Measurements from ENCODE around the gene CRADD. TPM values are rescaled to one million over a fixed set of nuclear protein-coding genes. Genes with fewer than 3 reads are reported as not detected.

Gene CRADD
- total RNA-seq, 2 experiments from 2014 or later, result 7.0 to 11.3 TPM

GRCh38 chr12:93720559-93720958 lies 43.4 kb downstream of the CRADD start:
- no peak for TF ChIP-seq CTCF (IDR thresholded peaks at IDR 0.05)
- intact Hi-C loops (cut with micrococcal nuclease), result no loop called here
- Mint-ChIP-seq H3K4me1 (ENCODE audit: low read depth) (peaks cover 4% of the 10 kb centered on the region), H3K27ac (no peak overlapping the region), H3K4me3 (no peak overlapping the region), H3K9me3 (peaks cover 18% of the 10 kb centered on the region), H3K27me3 (no peaks in the 10 kb centered on the region), H3K36me3 (ENCODE audit: low read depth) (peaks cover 9% of the 10 kb centered on the region)
- DNase-seq, result no peak
- ATAC-seq, result no peak
- POLR2A ChIA-PET, result no interaction called here
- CTCF ChIA-PET, result no interaction called here

GRCh38 chr12:93722179-93722578 lies 45.0 kb downstream of the CRADD start:
- no peak overlapping the region for H3K27ac Mint-ChIP-seq
- intact Hi-C loops (cut with micrococcal nuclease), result no loop called here
- ChIA-PET POLR2A (no interaction called here), CTCF (no interaction called here)
- no peak for TF ChIP-seq CTCF (IDR thresholded peaks at IDR 0.05)
- DNase-seq (no peak), ATAC-seq (no peak)
- no peak overlapping the region for H3K4me3 Mint-ChIP-seq
- H3K4me1 Mint-ChIP-seq (ENCODE audit: low read depth), result peaks cover 5% of the 10 kb centered on the region
- H3K9me3 Mint-ChIP-seq, result peaks cover 17% of the 10 kb centered on the region
- H3K27me3 Mint-ChIP-seq, result no peaks in the 10 kb centered on the region
- H3K36me3 Mint-ChIP-seq (ENCODE audit: low read depth), result peaks cover 9% of the 10 kb centered on the region

GRCh38 chr12:93722835-93723567 lies 45.8 kb downstream of the CRADD start:
- CTCF ChIA-PET, result interaction anchor here (2.0 kb wide), 1 partner anchor 379 kb away, joined by 9 read pairs; no protein-coding TSS in a partner anchor
- ATAC-seq, result no peak
- no peak for TF ChIP-seq CTCF (IDR thresholded peaks at IDR 0.05)

GRCh38 chr12:93723568-93723930 lies 46.4 kb downstream of the CRADD start:
- intact Hi-C loops (cut with micrococcal nuclease), result no loop called here
- no peak for TF ChIP-seq CTCF (IDR thresholded peaks at IDR 0.05)
- Mint-ChIP-seq H3K27me3 (no peaks in the 10 kb centered on the region), H3K4me3 (no peak overlapping the region), H3K27ac (no peak overlapping the region), H3K36me3 (ENCODE audit: low read depth) (peaks cover 2% of the 10 kb centered on the region), H3K4me1 (ENCODE audit: low read depth) (peaks cover 5% of the 10 kb centered on the region), H3K9me3 (peaks cover 10% of the 10 kb centered on the region)
- ATAC-seq, result no peak
- POLR2A ChIA-PET, result interaction anchor here (0.7 kb wide), 1 partner anchor 14 kb away, joined by 4 read pairs; no protein-coding TSS in a partner anchor
- CTCF ChIA-PET, result interaction anchor here (2.0 kb wide), 1 partner anchor 378 kb away, joined by 9 read pairs; no protein-coding TSS in a partner anchor
- DNase-seq, result no peak

More at GRCh38 chr12:93722835-93723567, 45.8 kb downstream of the CRADD start:
- H3K27me3 Mint-ChIP-seq, result no peaks in the 10 kb centered on the region
- H3K4me1 Mint-ChIP-seq (ENCODE audit: low read depth), result peaks cover 5% of the 10 kb centered on the region
- peaks cover 5% of the 10 kb centered on the region for H3K36me3 Mint-ChIP-seq (ENCODE audit: low read depth)
- POLR2A ChIA-PET, result interaction anchor here (0.7 kb wide), 1 partner anchor 15 kb away, joined by 4 read pairs; no protein-coding TSS in a partner anchor
- no peak overlapping the region for H3K4me3 Mint-ChIP-seq
- intact Hi-C loops (cut with micrococcal nuclease), result no loop called here
- H3K9me3 Mint-ChIP-seq, result peaks cover 13% of the 10 kb centered on the region
- no peak for DNase-seq
- H3K27ac Mint-ChIP-seq, result no peak overlapping the region

GRCh38 chr12:93725531-93725930 lies 48.4 kb downstream of the CRADD start:
- peaks cover 5% of the 10 kb centered on the region for H3K4me1 Mint-ChIP-seq (ENCODE audit: low read depth)
- ChIA-PET POLR2A (interaction anchor here (1.2 kb wide), 1 partner anchor 153 kb away, joined by 7 read pairs; the partner anchor contains the start of gene SOCS2), CTCF (interaction anchor here (0.6 kb wide), 1 partner anchor 24 kb away, joined by 3 read pairs; no protein-coding TSS in a partner anchor)
- intact Hi-C loops (cut with micrococcal nuclease), result no loop called here
- no peaks in the 10 kb centered on the region for H3K27me3 Mint-ChIP-seq
- no peaks in the 10 kb centered on the region for H3K36me3 Mint-ChIP-seq (ENCODE audit: low read depth)
- ATAC-seq (no peak), DNase-seq (no peak)
- no peak overlapping the region for H3K27ac Mint-ChIP-seq
- H3K9me3 Mint-ChIP-seq, result peaks cover 7% of the 10 kb centered on the region
- no peak overlapping the region for H3K4me3 Mint-ChIP-seq
- no peak for TF ChIP-seq CTCF (IDR thresholded peaks at IDR 0.05)
